Activated CD8-positive, alpha-beta memory T cell treated with anti-CD3 and anti-CD28 coated beads for 1 hour (primary cell): ENCODE results near the gene KIF6.
"Not testable (repeated sequence)": the region's sequence is repeated elsewhere in the genome, so short reads cannot be mapped to it uniquely, and the experiment has no call there.

Experiments
- DNase-seq, 2 donors: peaks; one replicate each; pipeline ENCODE4 v3.0.0-alpha.2; 2020; ENCODE audit warnings: low read depth in 1 of 2; ENCODE audit errors: extremely low read depth in 1 of 2

Gene KIF6

DNA sequence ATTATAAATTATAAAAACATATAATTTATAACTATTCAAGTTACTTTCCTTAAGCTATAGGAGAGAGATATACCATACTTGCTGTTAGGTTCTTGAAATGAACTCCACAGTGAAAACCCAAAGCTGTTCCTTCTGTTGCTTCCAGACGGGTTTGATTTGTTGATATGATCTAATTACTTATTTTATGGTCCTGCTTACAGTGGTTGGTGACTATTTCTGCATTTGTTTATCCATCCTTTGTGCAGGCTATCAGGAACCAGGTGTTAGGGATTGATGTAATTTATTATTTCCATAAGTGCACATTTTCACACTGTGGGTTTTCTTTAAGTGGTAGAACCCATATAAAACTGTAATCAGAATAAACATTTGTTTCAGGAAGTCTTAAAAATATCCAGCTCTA, 167.1 kb downstream of the KIF6 start:
- DNase-seq, result no peak

DNA sequence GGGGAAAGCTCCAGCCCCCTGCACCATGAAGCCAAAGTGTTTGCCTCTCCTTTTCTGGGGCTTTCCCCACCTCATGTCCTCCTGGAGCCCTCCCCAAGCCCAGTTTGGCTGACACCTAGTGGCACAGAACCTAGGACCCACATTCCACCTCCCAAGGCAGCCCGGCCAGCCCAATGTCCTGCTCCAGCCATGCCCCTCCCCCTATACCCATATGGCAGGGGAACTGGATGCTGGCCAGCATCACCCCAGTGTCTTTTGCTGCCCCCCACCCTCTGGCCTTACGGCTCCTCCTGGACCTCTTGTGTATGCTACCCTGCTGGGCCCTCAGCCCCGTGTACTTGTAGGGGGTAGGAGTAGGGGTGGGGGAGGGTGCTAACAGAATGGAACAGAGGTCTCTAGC, 170.1 kb downstream of the KIF6 start:
- DNase-seq, result no peak

DNA sequence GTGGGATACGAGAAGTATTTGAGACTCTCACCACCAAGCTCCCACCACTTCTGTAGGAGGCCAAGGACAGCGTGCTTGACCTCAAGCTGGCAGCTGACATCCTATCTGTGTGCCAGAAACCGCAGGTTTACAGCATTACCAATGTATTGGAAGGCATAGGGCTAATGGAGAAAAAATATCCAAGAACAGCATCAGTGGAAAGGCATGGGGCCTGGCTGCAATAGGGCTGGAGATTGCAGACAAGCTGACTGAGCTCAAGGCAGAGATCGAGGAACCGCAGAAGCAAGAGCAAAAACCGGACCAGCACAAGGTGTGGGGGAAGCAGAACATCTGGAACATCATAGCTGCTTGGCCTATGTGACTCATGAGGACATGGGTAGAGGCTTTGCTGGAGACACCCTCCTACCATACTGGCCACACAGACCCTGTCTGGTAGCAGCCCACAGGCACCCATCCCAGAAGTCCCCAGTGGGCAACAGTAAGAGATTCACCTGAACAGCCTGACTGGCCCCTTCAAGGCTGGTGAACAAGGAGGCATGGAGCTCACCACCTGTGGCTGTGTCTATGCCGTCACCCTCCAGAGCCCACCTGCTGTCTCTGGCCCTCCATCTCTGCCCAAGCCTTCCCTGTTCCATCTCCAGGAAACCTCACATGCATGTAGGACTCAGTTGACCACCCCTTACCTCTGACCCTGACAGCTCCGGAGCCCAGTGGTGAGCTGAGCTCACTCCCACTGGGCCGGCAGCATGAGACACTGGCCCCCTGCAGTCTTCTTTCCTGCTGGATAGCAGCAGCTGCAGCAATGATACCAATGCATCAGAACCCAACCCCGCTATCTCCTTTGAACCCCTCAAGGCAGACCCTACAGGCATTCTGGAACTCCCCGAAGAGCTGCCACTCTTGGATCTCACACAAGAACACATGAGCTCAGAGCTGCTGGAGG, 171.1 kb downstream of the KIF6 start:
- no peak for DNase-seq

DNA sequence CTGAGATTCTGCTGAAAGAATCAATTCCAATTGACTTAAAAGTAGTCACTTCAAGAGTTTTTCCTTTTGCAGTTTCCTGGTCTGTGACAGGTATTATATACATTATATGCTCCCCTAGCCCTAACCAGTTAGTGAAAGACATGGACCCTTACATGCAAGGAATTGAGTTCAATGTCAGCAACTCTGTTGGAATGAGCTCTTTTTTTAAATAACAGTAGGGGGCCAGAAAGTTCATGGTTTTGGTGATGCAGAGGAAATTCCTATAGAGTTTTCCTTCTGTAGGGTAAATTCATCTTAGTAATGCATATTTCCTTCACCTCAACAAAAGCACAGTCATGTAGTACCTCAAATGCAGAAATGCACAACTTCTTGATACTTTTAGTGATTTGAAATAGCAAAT, 172.2 kb downstream of the KIF6 start:
- DNase-seq, result no peak

DNA sequence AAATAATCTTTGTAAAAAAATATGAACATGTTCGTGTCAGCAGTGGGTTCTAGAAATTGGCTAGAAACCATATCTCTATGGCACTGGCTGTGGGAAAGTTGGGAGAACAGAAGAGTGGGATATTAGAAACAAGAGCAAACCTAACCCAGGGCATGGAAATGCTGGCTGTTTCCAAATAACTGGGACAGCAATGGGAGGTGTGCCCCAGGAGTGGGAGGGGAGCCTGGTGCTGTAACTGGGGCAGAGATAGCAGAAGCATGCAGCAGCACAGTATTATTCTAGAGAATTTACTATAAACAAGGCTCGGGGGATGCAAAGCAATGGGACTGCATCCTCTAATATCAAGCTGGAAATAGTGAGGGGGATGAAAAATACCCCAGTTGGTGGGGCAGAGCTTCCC, 175.0 kb downstream of the KIF6 start:
- DNase-seq, result no peak

DNA sequence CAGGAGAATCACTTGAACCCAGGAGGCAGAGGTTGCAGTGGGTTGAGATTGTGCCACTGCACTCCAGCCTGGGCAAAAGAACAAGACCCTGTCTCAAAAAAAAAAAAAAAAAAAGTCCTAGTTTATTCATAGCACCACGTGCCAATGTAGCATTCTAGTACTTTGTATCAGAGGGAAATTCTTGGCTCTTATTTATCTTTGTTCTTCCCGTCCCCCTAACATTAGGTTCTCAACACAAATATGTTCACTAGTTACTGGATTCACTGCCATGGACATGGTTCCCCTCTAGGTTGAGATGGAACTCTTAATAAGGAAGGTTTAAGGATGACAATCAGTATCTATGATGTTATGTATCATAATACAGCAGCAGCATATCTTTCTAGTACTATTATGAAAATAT, 178.5 kb downstream of the KIF6 start:
- DNase-seq, result no peak

DNA sequence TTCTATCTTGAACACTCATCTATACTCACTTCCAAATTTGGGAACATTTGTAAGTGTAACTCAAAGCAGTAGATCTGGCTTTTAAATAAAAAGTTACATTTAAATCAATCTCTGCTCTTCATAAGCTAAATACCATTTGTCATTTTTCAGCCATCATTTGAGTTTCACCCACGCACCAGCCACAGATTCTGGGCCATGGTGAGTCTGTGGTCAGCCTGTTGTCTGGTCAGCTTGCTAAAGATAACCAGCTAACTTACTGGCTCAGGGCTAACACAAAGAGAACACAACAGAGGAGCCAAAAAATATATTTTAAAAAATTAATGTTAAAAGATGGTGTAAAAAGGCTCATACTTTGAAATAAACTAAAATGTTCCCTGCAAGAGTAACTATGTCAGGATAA, 181.3 kb downstream of the KIF6 start:
- DNase-seq, result no peak

DNA sequence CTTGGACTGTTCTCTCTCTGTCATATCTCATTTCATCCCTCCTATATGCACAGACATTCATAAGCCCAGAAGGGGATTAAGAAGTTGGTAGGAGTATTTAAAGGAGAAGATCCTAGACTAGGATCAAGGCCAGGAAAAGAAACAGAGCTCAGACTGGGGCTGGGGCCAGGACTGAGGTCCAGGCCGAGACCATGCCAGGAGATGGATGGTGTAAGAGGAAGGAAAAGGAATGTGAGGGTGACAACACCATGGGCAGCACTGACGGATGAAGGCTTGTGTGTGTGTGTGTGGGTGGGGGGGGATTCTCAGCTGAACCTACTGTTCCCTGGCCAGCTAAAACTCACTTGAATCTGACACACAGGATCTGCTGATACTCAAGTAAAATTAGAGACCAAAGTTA, 182.1 kb downstream of the KIF6 start:
- DNase-seq, result no peak

DNA sequence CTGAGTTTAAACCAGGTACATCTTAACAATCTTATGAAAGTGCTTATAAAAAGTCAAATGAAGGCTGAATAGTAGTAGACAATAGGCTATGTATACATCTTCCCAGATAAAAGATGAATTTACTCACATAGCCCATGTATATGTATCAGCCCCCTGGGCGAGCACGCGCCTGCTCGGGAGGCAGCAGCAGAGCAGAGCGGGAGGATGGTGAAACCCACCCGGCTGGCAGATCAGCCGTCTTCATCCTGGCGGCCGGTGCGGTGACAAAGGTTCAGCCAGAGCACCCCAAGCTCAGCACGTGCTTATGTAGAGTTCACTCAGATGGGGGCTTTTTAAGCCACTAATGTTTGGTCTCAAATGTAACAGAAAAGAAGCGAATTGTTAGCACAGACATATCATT, 184.8 kb downstream of the KIF6 start:
- DNase-seq, result no peak

DNA sequence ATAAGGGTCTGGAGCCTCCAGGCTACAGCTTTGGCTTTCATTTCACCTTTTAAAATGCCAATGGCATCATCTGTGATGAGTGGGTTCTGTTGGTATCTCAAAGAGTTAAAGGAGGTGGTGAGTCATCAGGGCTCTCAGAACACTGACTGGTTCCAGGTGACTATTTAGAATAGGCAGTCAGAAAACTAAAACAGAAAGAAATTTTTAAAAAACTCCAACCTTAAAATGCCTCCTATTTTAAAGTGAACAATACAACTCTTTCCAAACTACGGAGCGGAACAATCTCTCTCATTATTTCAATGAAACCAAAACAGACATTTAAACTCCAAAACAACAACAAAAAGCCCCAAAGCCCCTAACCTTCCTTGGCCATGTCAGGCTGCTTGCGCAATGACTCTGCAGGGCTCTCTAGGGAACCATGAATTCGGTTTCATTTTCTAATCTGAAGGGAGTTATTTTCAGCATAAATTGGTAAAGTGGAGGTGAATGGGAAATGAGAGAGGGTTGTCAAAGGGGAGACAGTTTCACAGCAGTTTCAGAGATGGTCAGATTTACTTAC, 194.9 kb downstream of the KIF6 start:
- no peak for DNase-seq

DNA sequence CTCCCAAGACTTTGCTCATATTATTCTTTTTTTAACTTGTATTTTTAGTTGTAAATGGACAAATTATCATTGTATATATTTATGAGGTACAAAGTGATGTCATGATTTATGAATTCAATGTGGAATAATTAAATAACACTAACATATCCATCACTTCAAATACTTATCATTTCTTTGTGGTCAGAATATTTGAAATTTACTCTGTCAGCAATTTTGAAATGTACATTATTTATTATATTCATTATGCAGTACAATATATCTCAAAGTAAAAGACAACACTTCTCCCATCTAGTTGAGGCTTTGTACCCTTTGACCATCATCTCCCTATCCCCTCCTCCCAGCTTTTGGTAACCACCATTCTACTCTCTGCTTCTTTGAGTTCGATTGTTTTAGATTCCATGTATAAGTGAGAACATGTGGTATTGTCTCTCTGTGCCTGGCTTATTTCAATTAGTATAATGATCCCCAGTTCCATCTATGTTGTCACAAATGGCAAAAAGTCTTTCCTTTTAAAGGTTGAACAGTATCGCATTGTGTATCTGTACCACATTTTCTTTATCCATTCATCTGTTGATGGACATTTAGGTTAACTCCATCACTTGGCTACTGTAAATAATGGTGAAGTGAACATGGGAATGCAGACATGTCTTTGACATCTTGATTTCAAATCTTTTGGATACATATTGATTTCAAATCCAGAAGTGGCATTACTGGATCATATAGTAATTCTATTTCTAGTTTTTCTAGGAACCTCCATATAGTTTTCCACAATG, 197.2 kb downstream of the KIF6 start:
- no peak for DNase-seq

DNA sequence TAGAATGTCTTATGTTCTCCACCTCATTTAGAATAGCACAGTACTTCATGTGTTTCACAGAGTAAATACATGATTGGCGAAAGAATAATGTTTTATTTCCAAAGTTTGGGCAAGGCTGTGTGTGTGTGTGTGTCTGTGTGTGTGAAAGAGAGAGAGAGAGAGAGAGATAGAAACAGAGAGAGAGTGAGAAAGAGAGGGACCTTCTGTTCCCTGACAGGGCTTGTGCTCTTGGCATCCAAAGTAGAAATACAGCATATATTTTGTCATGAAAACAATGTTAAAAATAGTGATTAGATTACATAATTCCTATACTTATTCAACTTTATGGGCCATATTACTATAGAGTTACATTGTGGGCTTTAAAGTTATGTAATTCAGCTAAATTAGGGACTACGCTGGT, 201.2 kb downstream of the KIF6 start:
- DNase-seq, result no peak

DNA sequence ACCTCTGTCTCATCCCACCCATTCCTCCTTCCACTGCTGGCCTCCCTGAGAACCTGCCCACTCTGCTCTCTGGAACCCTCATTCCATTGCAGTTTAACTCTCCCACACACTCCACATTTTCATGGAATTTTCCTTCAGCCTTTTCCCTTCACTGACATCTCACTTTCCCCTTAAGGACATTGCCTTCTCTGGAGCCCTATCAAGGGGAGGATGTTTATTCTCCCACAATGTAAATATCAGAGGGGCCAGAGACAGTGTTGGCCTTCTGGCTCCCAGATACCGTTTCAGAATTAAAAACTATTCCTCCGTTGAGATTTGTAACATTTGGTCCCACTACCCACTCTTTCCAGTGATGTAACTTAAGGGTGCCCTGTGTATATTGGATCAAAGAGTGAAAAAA, 203.2 kb downstream of the KIF6 start:
- no peak for DNase-seq

DNA sequence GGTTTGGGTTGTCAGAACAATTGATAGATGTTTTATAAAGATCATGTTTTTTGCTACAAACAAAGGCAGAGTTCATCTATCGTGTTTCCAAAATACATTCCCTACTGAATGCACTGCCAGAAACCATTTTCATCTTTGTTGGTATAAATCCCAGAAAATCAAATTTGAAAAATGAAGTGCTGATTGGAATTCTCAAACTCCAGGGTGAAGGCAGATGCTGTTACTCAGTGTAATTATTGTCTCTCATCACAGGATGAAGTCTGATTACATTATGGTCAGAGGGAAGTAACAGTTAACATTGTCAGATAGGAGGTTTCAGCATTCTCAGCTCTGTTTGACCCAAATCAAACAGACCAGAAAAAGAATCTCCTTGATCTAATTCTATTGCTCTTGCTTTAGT, 204.3 kb downstream of the KIF6 start:
- no peak for DNase-seq

DNA sequence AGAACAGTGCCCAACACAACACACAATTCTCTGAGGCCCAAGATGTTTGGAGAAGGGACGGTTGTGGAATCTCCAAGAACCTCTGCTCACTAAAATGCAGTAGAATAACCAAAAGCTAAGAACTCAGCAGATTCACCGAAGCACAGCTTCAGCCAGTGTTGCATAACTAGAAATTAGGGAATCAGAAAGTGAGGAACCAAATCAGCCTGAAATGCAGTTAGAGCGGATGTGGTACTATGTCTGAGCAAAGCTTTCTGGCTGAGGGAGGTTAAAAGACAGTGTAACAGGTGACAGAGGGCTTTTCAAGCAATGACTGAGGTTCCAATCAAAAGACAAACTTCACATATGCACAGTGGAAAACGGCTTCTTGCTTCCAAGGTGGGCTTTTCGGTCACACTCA, 204.8 kb downstream of the KIF6 start:
- no peak for DNase-seq

DNA sequence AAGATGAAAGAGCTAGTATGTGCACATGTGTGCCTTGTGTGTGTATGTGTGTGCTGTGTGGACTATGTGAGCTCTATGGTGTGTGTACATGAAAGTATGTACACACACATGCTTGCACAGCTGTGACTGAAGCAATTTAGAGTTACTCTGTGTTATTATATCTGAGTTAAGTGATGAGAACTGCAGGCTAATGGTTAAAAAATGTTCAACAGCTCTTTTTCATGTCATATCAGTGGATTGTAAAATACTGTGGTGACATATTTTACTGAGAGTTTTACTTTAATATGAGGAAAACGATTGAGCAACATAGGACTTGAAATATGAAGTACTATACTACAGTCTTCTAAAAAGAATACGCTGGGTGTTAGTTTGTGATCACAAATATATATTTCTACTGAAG, 207.0 kb downstream of the KIF6 start:
- no peak for DNase-seq

DNA sequence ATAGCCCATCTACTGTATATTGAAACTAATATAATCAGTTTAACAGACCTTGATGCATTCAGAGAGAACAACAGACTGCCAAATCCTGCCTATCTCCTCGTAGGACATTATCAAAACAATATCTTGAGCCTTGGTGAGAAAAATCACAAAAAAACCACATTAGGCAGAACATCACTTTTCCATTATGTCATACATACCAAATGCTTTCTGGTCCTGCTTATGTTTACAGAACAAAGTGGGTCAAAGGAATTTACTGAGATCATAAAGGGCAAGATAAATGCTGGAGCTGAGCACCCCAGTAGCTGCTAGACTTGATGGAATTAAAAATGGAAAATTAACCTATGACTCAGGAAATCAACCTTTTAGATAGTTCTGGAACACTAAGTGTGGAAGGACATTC, 207.5 kb downstream of the KIF6 start:
- no peak for DNase-seq

DNA sequence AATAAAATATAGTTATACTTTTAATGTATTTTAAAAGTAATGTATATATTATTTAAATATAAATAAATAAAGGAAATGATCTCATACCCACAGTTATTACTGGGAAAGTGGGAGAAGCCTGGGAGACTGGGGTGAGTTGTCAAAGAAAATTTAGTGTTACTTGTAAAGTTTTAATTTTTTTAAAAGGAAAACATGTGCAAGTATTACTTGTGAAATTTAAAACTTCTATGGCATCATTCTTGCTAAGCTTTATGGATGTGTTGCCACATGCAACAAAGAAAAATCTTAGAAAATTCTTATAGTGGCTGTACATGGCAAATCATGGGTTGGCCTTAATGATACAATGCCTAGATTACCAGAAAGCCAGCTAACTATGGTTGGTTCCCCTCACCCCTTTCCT, 208.7 kb downstream of the KIF6 start:
- DNase-seq, result no peak

DNA sequence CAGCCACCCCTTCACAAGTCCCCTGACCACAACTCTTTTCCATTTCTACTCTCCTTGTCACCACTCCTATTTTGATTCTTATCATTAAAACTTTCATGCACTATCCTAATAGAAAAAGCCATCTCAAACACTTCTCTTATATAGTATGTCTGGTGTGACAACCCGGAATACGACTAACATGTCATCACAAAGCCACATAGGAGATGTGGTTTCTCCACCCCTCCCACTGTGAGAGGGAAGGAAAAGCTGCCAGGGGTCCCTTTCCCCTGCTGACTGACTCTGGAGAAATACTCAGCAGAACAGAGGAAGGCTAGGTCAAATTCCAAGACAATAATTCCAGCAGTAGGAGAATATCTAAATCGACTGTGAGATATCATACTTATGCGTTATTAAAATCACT, 209.7 kb downstream of the KIF6 start:
- DNase-seq, result no peak

DNA sequence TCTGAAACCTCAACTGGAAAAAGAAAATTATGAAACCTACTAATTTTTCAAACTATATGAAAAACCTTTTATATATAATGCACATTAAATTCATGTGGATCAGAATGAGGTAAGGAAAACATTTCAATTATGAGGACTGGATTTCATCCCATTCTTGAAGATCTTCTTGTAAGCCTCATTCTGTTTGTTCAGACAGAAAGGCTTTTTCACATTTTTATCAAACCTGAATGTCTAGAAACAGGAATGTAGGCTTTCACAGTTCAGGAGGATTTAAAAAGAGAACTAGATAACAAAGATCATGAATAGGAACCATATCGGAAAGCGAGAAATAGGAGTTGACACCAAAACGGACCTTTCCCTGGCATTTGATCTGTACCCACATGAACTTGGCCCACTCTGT, 210.2 kb downstream of the KIF6 start:
- DNase-seq, result no peak

DNA sequence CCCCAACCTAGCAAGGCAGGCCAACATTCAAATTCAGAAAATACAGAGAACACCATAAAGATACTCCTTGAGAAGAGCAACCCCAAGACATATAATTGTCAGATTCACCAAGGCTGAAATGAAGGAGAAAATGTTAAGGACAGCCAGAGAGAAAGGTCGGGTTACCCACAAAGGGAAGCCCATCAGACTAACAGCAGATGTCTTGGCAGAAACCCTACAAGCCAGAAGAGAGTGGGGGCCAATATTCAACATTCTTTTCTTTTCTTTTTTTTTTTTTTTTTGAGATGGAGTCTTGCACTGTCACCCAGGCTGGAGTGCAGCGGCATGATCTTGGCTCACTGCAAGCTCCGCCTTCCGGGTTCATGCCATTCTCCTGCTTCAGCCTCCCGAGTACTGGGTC, 215.4 kb downstream of the KIF6 start:
- DNase-seq, result not testable (repeated sequence)

DNA sequence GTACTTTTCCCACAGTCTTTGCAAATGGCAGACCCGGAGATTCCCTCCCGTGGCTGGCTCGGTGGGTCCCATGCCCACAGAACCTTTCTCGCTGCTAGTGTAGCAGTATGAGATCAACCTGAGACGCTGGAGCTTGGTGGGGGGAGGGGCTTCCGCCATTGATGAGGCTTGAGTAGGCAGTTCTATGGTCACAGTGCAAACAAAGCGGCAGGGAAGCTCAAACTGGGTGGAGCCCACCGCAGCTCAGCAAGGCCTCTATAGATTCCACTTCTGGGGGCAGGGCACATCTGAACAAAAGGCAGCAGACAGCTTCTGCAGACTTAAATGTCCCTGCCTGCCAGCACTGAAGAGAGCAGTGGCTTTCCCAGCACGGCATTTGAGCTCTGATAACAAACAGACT, 216.7 kb downstream of the KIF6 start:
- no peak for DNase-seq
